ENCODE data around the gene HES4. TPM values are rescaled to one million over a fixed set of nuclear protein-coding genes. Genes with fewer than 3 reads are reported as not detected.

HES4 gene
- total and polyA plus RNA-seq, 2 donors (not counting 1 experiment from before 2014, with no cell fraction given) = 0.49 to 2.0 TPM

- peaks cover 12% of the 10 kb centered on the region for H3K27me3 ChIP-seq (ENCODE audit: control insufficient read depth, insufficient read depth, low read length)
- no peak overlapping the region for H3K27ac ChIP-seq (ENCODE audit: insufficient read depth, low read length)
- no peaks in the 10 kb centered on the region for H3K9me3 ChIP-seq (ENCODE audit: control insufficient read depth, insufficient read depth, low read depth, low read length)
- TF ChIP-seq CTCF (conservative IDR thresholded peaks at IDR 0.05 in 1 of 2, IDR thresholded peaks at IDR 0.05 in 1 of 2; ENCODE audit: low read depth in 1 of 2, low read length in 2 of 2) (no peak), EZH2 (IDR thresholded peaks at IDR 0.05; ENCODE audit: low read length, missing control alignments) (no peak)
- H3K36me3 ChIP-seq (ENCODE audit: control insufficient read depth, insufficient read depth, low read length) = no peaks in the 10 kb centered on the region
- no peak overlapping the region for H2AFZ ChIP-seq (ENCODE audit: low read length)
- H3K4me2 ChIP-seq (ENCODE audit: extremely low read depth, insufficient read depth, low read length) = no peak overlapping the region
- H3K9ac ChIP-seq (ENCODE audit: insufficient read depth, low read length) = no peak overlapping the region
- DNase-seq (ENCODE audit: low read depth in 2 of 2) = no peak
- no peaks in the 10 kb centered on the region for H4K20me1 ChIP-seq (ENCODE audit: control insufficient read depth, extremely low read depth, insufficient read depth, low read length)
- no peaks in the 10 kb centered on the region for H3K79me2 ChIP-seq (ENCODE audit: control insufficient read depth, insufficient read depth, low read length)
- no peak overlapping the region for H3K4me3 ChIP-seq (replicated peaks in 1 of 4; ENCODE audit: control extremely low read depth in 1 of 4, insufficient read depth in 1 of 4, low read depth in 3 of 4, low read length in 4 of 4)
- H3K4me1 ChIP-seq (ENCODE audit: control insufficient read depth, extremely low read depth, insufficient read depth, low read length) = no peaks in the 10 kb centered on the region
Observed at GRCh38 chr1:985126-985525, 14.8 kb downstream of the HES4 start.

- H3K79me2 ChIP-seq (ENCODE audit: control insufficient read depth, insufficient read depth, low read length) = no peaks in the 10 kb centered on the region
- no peak overlapping the region for H3K4me3 ChIP-seq (replicated peaks in 1 of 4; ENCODE audit: control extremely low read depth in 1 of 4, insufficient read depth in 1 of 4, low read depth in 3 of 4, low read length in 4 of 4)
- H4K20me1 ChIP-seq (ENCODE audit: control insufficient read depth, extremely low read depth, insufficient read depth, low read length) = no peaks in the 10 kb centered on the region
- peaks cover 11% of the 10 kb centered on the region for H3K27me3 ChIP-seq (ENCODE audit: control insufficient read depth, insufficient read depth, low read length)
- H3K9me3 ChIP-seq (ENCODE audit: control insufficient read depth, insufficient read depth, low read depth, low read length) = no peaks in the 10 kb centered on the region
- TF ChIP-seq EZH2 (IDR thresholded peaks at IDR 0.05; ENCODE audit: low read length, missing control alignments) (no peak), CTCF (conservative IDR thresholded peaks at IDR 0.05 in 1 of 2, IDR thresholded peaks at IDR 0.05 in 1 of 2; ENCODE audit: low read depth in 1 of 2, low read length in 2 of 2) (no peak)
- H3K4me1 ChIP-seq (ENCODE audit: control insufficient read depth, extremely low read depth, insufficient read depth, low read length) = no peaks in the 10 kb centered on the region
- no peaks in the 10 kb centered on the region for H3K36me3 ChIP-seq (ENCODE audit: control insufficient read depth, insufficient read depth, low read length)
- no peak overlapping the region for H3K9ac ChIP-seq (ENCODE audit: insufficient read depth, low read length)
- H3K4me2 ChIP-seq (ENCODE audit: extremely low read depth, insufficient read depth, low read length) = peak overlapping the region; percentile 59
- no peak for DNase-seq (ENCODE audit: low read depth in 2 of 2)
- H2AFZ ChIP-seq (ENCODE audit: low read length) = no peak overlapping the region
- no peak overlapping the region for H3K27ac ChIP-seq (ENCODE audit: insufficient read depth, low read length)
Observed at GRCh38 chr1:984476-984814, 15.5 kb downstream of the HES4 start.

DNA sequence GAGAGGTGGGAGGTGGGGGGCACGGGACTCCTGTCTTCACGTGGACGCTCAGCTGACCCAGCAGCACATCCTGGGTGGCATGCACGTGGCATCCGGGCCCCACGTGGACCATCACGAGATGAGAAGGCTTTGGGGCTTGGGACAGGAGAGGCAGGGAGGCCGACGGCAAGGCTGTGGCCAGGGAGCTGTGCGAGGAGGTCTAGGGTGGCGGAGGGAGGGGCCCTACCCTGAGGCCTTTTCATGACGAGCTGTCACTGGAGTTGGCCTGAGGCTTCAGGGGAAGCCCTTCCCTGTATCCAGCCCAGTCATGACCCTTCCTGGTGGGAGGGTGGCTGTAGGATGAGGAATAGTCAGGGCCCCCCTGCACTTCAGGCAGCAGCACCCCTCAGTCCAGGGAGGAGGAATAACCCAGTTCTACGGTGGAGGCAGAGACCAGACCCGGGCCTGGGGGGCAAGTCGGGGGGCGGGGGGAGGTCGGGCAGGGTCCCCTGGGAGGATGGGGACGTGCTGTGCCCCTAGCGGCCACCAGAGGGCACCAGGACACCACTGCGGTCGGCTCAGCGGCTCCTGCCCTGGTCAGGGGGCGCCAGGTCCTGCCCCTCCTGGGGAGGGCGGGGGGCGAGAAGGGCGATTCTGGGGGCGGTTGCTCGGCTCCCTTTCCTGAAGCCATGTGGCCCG is 16.0 kb downstream of the HES4 start:
- no peak overlapping the region for H3K27ac ChIP-seq (ENCODE audit: insufficient read depth, low read length)
- H2AFZ ChIP-seq (ENCODE audit: low read length) = no peak overlapping the region
- no peak for TF ChIP-seq EZH2 (IDR thresholded peaks at IDR 0.05; ENCODE audit: low read length, missing control alignments)
- peak; percentile 54 to 66 for TF ChIP-seq CTCF (conservative IDR thresholded peaks at IDR 0.05 in 1 of 2, IDR thresholded peaks at IDR 0.05 in 1 of 2; ENCODE audit: low read depth in 1 of 2, low read length in 2 of 2)
- H3K27me3 ChIP-seq (ENCODE audit: control insufficient read depth, insufficient read depth, low read length) = peaks cover 8% of the 10 kb centered on the region
- no peaks in the 10 kb centered on the region for H3K79me2 ChIP-seq (ENCODE audit: control insufficient read depth, insufficient read depth, low read length)
- no peak overlapping the region for H3K4me3 ChIP-seq (replicated peaks in 1 of 4; ENCODE audit: control extremely low read depth in 1 of 4, insufficient read depth in 1 of 4, low read depth in 3 of 4, low read length in 4 of 4)
- H3K9ac ChIP-seq (ENCODE audit: insufficient read depth, low read length) = no peak overlapping the region
- no peaks in the 10 kb centered on the region for H3K4me1 ChIP-seq (ENCODE audit: control insufficient read depth, extremely low read depth, insufficient read depth, low read length)
- no peaks in the 10 kb centered on the region for H3K9me3 ChIP-seq (ENCODE audit: control insufficient read depth, insufficient read depth, low read depth, low read length)
- H3K4me2 ChIP-seq (ENCODE audit: extremely low read depth, insufficient read depth, low read length) = peak overlapping the region; percentile 59
- no peak for DNase-seq (ENCODE audit: low read depth in 2 of 2)
- H4K20me1 ChIP-seq (ENCODE audit: control insufficient read depth, extremely low read depth, insufficient read depth, low read length) = no peaks in the 10 kb centered on the region
- no peaks in the 10 kb centered on the region for H3K36me3 ChIP-seq (ENCODE audit: control insufficient read depth, insufficient read depth, low read length)

All from fibroblast of lung (primary cell).